HUES64 (cell line): ENCODE data around the gene ADAMTS7.
"Not testable (repeated sequence)": the region's sequence is repeated elsewhere in the genome, so short reads cannot be mapped to it uniquely, and the experiment has no call there.

Experiments
- H3K27ac ChIP-seq: 2 replicates; pipeline ENCODE4 v1.7.0; 2013; ENCODE audit warnings: low read depth, low read length, inconsistent platforms
- H3K27me3 ChIP-seq: 2 replicates; pipeline ENCODE4 v1.6.1; 2013; ENCODE audit warnings: mild to moderate bottlenecking, low read length; ENCODE audit not compliant: insufficient read depth
- H3K36me3 ChIP-seq: 2 replicates; pipeline ENCODE4 v1.6.1; 2013; ENCODE audit warnings: mild to moderate bottlenecking, low read length; ENCODE audit not compliant: insufficient read depth
- H3K4me1 ChIP-seq: 2 replicates; pipeline ENCODE4 v1.6.1; 2013; ENCODE audit warnings: mild to moderate bottlenecking, low read length, moderate library complexity; ENCODE audit not compliant: insufficient read depth
- H3K4me3 ChIP-seq: 2 replicates; pipeline ENCODE4 v1.5.1; 2013; ENCODE audit warnings: mild to moderate bottlenecking, low read length, moderate library complexity
- H3K9ac ChIP-seq: 2 replicates; pipeline ENCODE4 v1.6.1; 2013; ENCODE audit warnings: mild to moderate bottlenecking, low read depth, low read length
- H3K9me3 ChIP-seq: 2 replicates; pipeline ENCODE4 v1.6.1; 2013; ENCODE audit warnings: low read depth, low read length; ENCODE audit not compliant: insufficient read depth
- WGBS: fragments of 150-250, 120-280 bp; methylation state at CpG from one replicate; pipeline ENCODE4 v1.1.7; 2013; ENCODE audit warnings: missing lambda C conversion rate; 5-methylcytosine and 5-hydroxymethylcytosine counted together

The ADAMTS7 gene

DNA sequence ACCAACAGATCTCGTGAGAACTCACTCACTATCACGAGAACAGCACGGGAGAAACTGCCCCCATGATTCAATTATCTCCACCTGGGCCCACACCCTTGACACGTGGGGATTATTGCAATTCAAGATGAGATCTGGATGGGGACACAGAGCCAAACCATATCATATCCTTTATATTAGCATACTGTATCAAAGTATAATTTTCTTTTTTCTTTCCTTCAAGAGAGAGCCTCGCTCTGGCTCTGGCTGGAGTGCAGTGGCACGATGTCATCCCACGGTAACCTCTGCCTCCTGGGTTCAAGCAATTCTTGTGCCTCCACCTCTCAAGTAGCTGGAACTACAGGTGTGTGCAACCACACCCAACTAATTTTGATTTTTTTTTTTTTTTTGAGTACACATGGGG lies 63.4 kb downstream of the ADAMTS7 start:
- WGBS, result 84% methylated on average over 7 of the region's 7 CpGs
- H3K9ac ChIP-seq, H3K27ac ChIP-seq, H3K4me3 ChIP-seq, H3K36me3 ChIP-seq, H3K4me1 ChIP-seq, H3K9me3 ChIP-seq: not testable (repeated sequence)
- peaks cover 10% of the 10 kb centered on the region; the same call in 1 of the 2 replicates for H3K27me3 ChIP-seq

DNA sequence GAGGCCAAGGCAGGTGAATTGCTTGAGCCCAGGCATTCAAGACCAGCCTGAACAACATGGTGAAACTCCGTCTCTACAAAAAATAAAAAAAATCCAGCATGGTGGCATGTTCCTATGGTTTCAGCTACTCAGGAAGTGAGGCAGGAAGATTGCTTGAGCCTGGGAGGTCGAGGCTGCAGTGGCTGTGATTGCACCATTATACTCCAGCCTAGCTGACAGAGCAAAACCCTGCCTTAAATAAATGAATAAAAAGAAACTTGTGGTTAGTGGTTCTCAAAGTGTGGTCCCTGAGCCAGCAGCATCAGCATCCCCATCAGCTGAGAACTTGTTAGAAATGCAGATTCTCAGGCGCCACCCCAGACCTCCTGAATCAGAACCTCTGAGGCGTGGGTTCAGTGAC lies 69.6 kb downstream of the ADAMTS7 start:
- H3K27ac ChIP-seq, result not testable (repeated sequence)
- WGBS, result 89% methylated on average over 2 of the region's 4 CpGs

GRCh38 chr15:78740904-78741274 lies 70.4 kb downstream of the ADAMTS7 start:
- H3K4me3 ChIP-seq, result no peak overlapping the region
- H3K36me3 ChIP-seq, result no peaks in the 10 kb centered on the region
- no peak overlapping the region for H3K9ac ChIP-seq
- 78% methylated on average over 7 of the region's 7 CpGs for WGBS
- no peaks in the 10 kb centered on the region for H3K4me1 ChIP-seq
- no peak overlapping the region for H3K27ac ChIP-seq
- no peaks in the 10 kb centered on the region; the same call in 1 of the 2 replicates for H3K27me3 ChIP-seq
- H3K9me3 ChIP-seq, result no peaks in the 10 kb centered on the region

More for the DNA sequence above, 69.6 kb downstream of the ADAMTS7 start:
- H3K9me3 ChIP-seq, H3K4me1 ChIP-seq, H3K9ac ChIP-seq, H3K36me3 ChIP-seq, H3K27me3 ChIP-seq, H3K4me3 ChIP-seq: not testable (repeated sequence)

GRCh38 chr15:78739996-78740903 lies 71.0 kb downstream of the ADAMTS7 start:
- no peak overlapping the region for H3K27ac ChIP-seq
- WGBS, result 60% methylated on average over 23 of the region's 23 CpGs
- H3K27me3 ChIP-seq, result no peaks in the 10 kb centered on the region; the same call in 1 of the 2 replicates
- no peaks in the 10 kb centered on the region for H3K4me1 ChIP-seq
- H3K4me3 ChIP-seq, result no peak overlapping the region
- H3K9ac ChIP-seq, result no peak overlapping the region
- H3K9me3 ChIP-seq, result no peaks in the 10 kb centered on the region
- no peaks in the 10 kb centered on the region for H3K36me3 ChIP-seq

DNA sequence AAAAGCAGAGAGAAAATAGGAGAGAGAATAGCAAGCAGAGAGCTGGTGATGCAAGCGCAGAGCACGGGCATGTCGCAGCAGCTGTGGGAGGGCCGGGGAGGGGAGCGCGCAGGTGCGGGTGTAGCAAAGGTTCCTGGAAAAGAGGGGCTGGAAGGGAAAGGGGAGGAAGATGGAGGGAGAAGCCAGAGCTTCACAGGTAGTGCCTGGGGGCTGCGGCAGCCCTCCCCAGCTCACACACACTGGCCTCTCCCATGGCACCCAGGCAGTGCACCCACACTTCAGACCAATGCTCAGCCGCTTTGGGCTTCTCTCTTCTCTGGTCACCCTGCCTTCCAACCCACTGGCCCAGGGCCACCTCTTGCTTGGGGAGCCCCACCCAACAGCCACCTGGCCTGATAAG lies 72.1 kb downstream of the ADAMTS7 start:
- WGBS, result 92% methylated on average over 9 of the region's 9 CpGs
- H3K9ac ChIP-seq, result no peak overlapping the region
- H3K36me3 ChIP-seq, result no peaks in the 10 kb centered on the region

GRCh38 chr15:78737931-78738558 lies 73.2 kb downstream of the ADAMTS7 start:
- H3K36me3 ChIP-seq, H3K27me3 ChIP-seq, H3K4me3 ChIP-seq, H3K4me1 ChIP-seq, H3K9me3 ChIP-seq, H3K9ac ChIP-seq, H3K27ac ChIP-seq: not testable (repeated sequence)
- WGBS, result 50% methylated on average over 11 of the region's 11 CpGs

More for the DNA sequence above, 72.1 kb downstream of the ADAMTS7 start:
- Histone ChIP-seq H3K4me3 (no peak overlapping the region), H3K4me1 (no peaks in the 10 kb centered on the region), H3K27ac (no peak overlapping the region), H3K27me3 (no peaks in the 10 kb centered on the region; the same call in 1 of the 2 replicates), H3K9me3 (no peaks in the 10 kb centered on the region)

GRCh38 chr15:78737187-78737820 lies 74.0 kb downstream of the ADAMTS7 start:
- no peak overlapping the region for H3K27ac ChIP-seq

GRCh38 chr15:78736286-78736685 lies 75.0 kb downstream of the ADAMTS7 start:
- not testable (repeated sequence) for H3K4me1 ChIP-seq, H3K4me3 ChIP-seq, H3K9ac ChIP-seq, H3K27ac ChIP-seq, H3K36me3 ChIP-seq, H3K9me3 ChIP-seq, H3K27me3 ChIP-seq
- 38% methylated on average over 1 of the region's 4 CpGs for WGBS

More at GRCh38 chr15:78737187-78737820, 74.0 kb downstream of the ADAMTS7 start:
- H3K27me3 ChIP-seq, result no peaks in the 10 kb centered on the region; the same call in 1 of the 2 replicates
- H3K9ac ChIP-seq, result no peak overlapping the region
- no peaks in the 10 kb centered on the region for H3K36me3 ChIP-seq
- WGBS, result 69% methylated on average over 7 of the region's 9 CpGs
- no peaks in the 10 kb centered on the region for H3K4me1 ChIP-seq
- no peaks in the 10 kb centered on the region for H3K9me3 ChIP-seq
- H3K4me3 ChIP-seq, result no peak overlapping the region

DNA sequence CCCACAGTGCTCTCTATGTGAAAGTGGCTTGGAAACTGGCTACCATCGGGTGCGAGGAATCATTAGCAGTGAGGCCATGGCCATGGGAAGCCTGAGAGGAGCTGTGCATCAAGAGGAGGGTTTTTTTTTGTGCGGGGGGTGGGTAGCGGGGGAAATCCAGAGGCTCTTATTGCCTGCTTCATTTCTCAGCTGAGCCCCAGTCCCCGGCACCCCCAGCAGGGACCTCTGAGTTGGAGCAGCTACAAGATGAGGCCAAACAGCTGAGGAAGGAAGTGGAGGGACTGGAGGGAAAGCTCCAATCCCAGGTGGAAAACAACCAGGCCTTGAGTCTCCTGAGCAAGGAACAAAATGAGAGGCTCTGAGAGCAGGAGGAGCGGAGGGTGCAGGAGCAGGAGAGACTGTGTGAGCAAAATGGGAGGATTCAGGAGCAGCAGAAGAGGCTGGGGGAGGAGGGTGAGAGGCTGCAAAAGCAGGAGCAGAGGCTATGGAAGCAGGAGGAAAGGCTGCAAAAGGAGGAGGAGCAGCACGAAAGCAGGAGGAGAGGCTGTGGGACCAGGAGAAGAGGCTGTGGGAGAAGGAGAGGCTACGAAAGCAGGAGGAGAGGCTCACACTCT lies 76.7 kb downstream of the ADAMTS7 start:
- 91% methylated on average over 8 of the region's 8 CpGs for WGBS
- Histone ChIP-seq H3K4me1 (no peaks in the 10 kb centered on the region), H3K36me3 (no peaks in the 10 kb centered on the region), H3K27me3 (no peaks in the 10 kb centered on the region), H3K27ac (no peak overlapping the region), H3K4me3 (no peak overlapping the region), H3K9ac (no peak overlapping the region), H3K9me3 (no peaks in the 10 kb centered on the region)

- Histone ChIP-seq H3K9ac (no peak overlapping the region), H3K36me3 (no peaks in the 10 kb centered on the region), H3K4me3 (no peak overlapping the region), H3K27ac (no peak overlapping the region), H3K27me3 (no peaks in the 10 kb centered on the region), H3K4me1 (peaks cover 3% of the 10 kb centered on the region), H3K9me3 (no peaks in the 10 kb centered on the region)
- 92% methylated on average over 2 of the region's 2 CpGs for WGBS
Observed at GRCh38 chr15:78732634-78733033, 78.6 kb downstream of the ADAMTS7 start.

DNA sequence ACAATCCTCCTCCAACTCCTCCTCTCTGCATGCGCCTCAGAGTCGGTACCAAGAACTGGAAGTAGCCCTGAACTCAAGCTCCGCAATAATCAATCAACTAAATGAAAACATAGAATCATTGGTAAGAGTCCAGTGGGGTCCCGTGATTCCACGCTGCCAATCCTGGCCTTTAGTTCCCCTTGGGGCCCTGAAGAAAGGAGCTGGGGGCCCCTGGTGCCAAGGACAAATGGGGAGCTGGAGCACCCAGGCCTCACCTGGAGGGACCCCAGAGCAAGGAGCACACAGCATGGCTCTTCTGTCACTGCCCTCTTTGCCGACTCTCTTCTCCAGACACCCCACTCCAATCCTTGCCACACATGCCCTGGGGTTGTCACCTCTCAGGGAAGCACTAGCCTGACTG lies 80.3 kb downstream of the ADAMTS7 start:
- Histone ChIP-seq H3K9me3 (no peaks in the 10 kb centered on the region), H3K4me3 (no peak overlapping the region), H3K27me3 (no peaks in the 10 kb centered on the region), H3K36me3 (no peaks in the 10 kb centered on the region), H3K4me1 (peaks cover 9% of the 10 kb centered on the region), H3K9ac (no peak overlapping the region), H3K27ac (no peak overlapping the region)
- WGBS, result 95% methylated on average over 6 of the region's 6 CpGs
